Suprapubic skin (tissue), 4 donors: Measurements from ENCODE around the gene SRGAP1. TPM values are rescaled to one million over a fixed set of nuclear protein-coding genes. Genes with fewer than 3 reads are reported as not detected.

ENCODE experiments used
- DNase-seq, 2 donors: peaks; one replicate each; pipeline ENCODE4 v3.0.0-alpha.2; 2019; ENCODE audit warnings: low spot score in 2 of 2
- H3K27ac ChIP-seq: fragments of 200-600 bp; sonication (generic); one replicate; pipeline ENCODE4 v1.5.1; 2019
- H3K27me3 ChIP-seq: fragments of 200-600 bp; sonication (generic); one replicate; pipeline ENCODE4 v1.5.1; 2019
- H3K36me3 ChIP-seq: fragments of 200-600 bp; sonication (generic); one replicate; pipeline ENCODE4 v1.5.1; 2019
- H3K4me1 ChIP-seq: fragments of 200-600 bp; sonication (generic); one replicate; pipeline ENCODE4 v1.5.1; 2019
- H3K4me3 ChIP-seq: fragments of 200-600 bp; sonication (generic); one replicate; pipeline ENCODE4 v1.5.1; 2019; ENCODE audit warnings: mild to moderate bottlenecking
- H3K9me3 ChIP-seq: fragments of 200-600 bp; sonication (generic); one replicate; pipeline ENCODE4 v1.5.1; 2019
- CTCF ChIP-seq, 2 donors: fragments of 200-600 bp in 1 of 2; fragments of 450-650 bp in 1 of 2; sonication (generic) in 1 of 2; IDR thresholded peaks; one replicate each; pipeline ENCODE4 v1.5.1; 2016 to 2019; ENCODE audit warnings: antibody characterized with exemption in 2 of 2, mild to moderate bottlenecking in 1 of 2, moderate library complexity in 1 of 2
- EP300 ChIP-seq: sonication (generic); formaldehyde crosslinking; IDR thresholded peaks from one replicate; pipeline ENCODE4 v1.6.1; 2017; ENCODE audit warnings: antibody characterized with exemption
- POLR2A ChIP-seq, 2 donors: fragments of 450-650 bp; IDR thresholded peaks; one replicate each; pipeline ENCODE4 v1.6.1; 2017; ENCODE audit warnings: antibody characterized with exemption in 2 of 2, mild to moderate bottlenecking in 2 of 2, moderate library complexity in 2 of 2
- POLR2AphosphoS5 ChIP-seq, 3 donors: sonication (generic); formaldehyde crosslinking; IDR thresholded peaks; one replicate each; pipeline ENCODE4 v1.6.1; 2017; ENCODE audit warnings: antibody characterized with exemption in 3 of 3
- WGBS: methylation state at CpG from one replicate; pipeline ENCODE4 v1.1.5; 2018; 5-methylcytosine and 5-hydroxymethylcytosine counted together
- total RNA-seq, 4 donors: library from RNA; depleted of rRNA; stranded (reverse); fragments of >200 nt; gene quantifications; one replicate each; pipeline ENCODE4 v1.1.0, GENCODE V29; 2016

SRGAP1 gene
- total RNA-seq, 4 donors from 2014 or later, result 8.4 to 10.9 (median 9.8) TPM

GRCh38 chr12:63814146-63814772 is 30.2 kb upstream of the SRGAP1 start:
- TF ChIP-seq POLR2A (IDR thresholded peaks at IDR 0.05) (no peak), CTCF (IDR thresholded peaks at IDR 0.05) (no peak), EP300 (no peak), POLR2AphosphoS5 (IDR thresholded peaks at IDR 0.05) (no peak)
- no peak overlapping the region for H3K4me3 ChIP-seq
- H3K4me1 ChIP-seq, result no peaks in the 10 kb centered on the region
- no peak overlapping the region for H3K27ac ChIP-seq
- no peak for DNase-seq
- no peaks in the 10 kb centered on the region for H3K9me3 ChIP-seq
- no peaks in the 10 kb centered on the region for H3K27me3 ChIP-seq
- no peaks in the 10 kb centered on the region for H3K36me3 ChIP-seq
- 81% methylated on average over 4 of the region's 4 CpGs for WGBS

- Histone ChIP-seq H3K4me1 (no peaks in the 10 kb centered on the region), H3K4me3 (no peak overlapping the region), H3K27me3 (peaks cover 2% of the 10 kb centered on the region), H3K36me3 (no peaks in the 10 kb centered on the region), H3K27ac (no peak overlapping the region), H3K9me3 (no peaks in the 10 kb centered on the region)
- DNase-seq, result no peak
- 83% methylated on average over 3 of the region's 3 CpGs for WGBS
- TF ChIP-seq EP300 (no peak), POLR2AphosphoS5 (IDR thresholded peaks at IDR 0.05) (no peak), POLR2A (IDR thresholded peaks at IDR 0.05) (no peak), CTCF (IDR thresholded peaks at IDR 0.05) (no peak)
These were observed 29.0 kb upstream of the SRGAP1 start for GRCh38 chr12:63815482-63815852.

GRCh38 chr12:63816031-63816430 is 28.5 kb upstream of the SRGAP1 start:
- peaks cover 3% of the 10 kb centered on the region for H3K27me3 ChIP-seq
- no peaks in the 10 kb centered on the region for H3K36me3 ChIP-seq
- no peak overlapping the region for H3K27ac ChIP-seq
- no peak for DNase-seq
- TF ChIP-seq POLR2A (IDR thresholded peaks at IDR 0.05) (no peak), POLR2AphosphoS5 (IDR thresholded peaks at IDR 0.05) (no peak), CTCF (IDR thresholded peaks at IDR 0.05) (no peak), EP300 (no peak)
- H3K4me1 ChIP-seq, result no peaks in the 10 kb centered on the region
- H3K4me3 ChIP-seq, result no peak overlapping the region
- WGBS, result 77% methylated on average over 6 of the region's 6 CpGs
- no peaks in the 10 kb centered on the region for H3K9me3 ChIP-seq

- H3K4me1 ChIP-seq, result peaks cover 11% of the 10 kb centered on the region
- peaks cover 3% of the 10 kb centered on the region for H3K27me3 ChIP-seq
- no peaks in the 10 kb centered on the region for H3K9me3 ChIP-seq
- H3K27ac ChIP-seq, result no peak overlapping the region
- H3K4me3 ChIP-seq, result no peak overlapping the region
- no peak for DNase-seq
- WGBS, result 71% methylated on average over 1 of the region's 1 CpG
- TF ChIP-seq CTCF (IDR thresholded peaks at IDR 0.05) (no peak), POLR2AphosphoS5 (IDR thresholded peaks at IDR 0.05) (no peak), POLR2A (IDR thresholded peaks at IDR 0.05) (no peak), EP300 (no peak)
- no peaks in the 10 kb centered on the region for H3K36me3 ChIP-seq
These were observed 24.1 kb upstream of the SRGAP1 start for GRCh38 chr12:63820427-63820826.

- no peak overlapping the region for H3K27ac ChIP-seq
- DNase-seq, result peak in 1 of 2 donors; percentile 66
- 23% methylated on average over 29 of the region's 38 CpGs for WGBS
- H3K4me1 ChIP-seq, result peaks cover 11% of the 10 kb centered on the region
- H3K36me3 ChIP-seq, result no peaks in the 10 kb centered on the region
- H3K4me3 ChIP-seq, result peak overlapping the region; percentile 45
- no peaks in the 10 kb centered on the region for H3K9me3 ChIP-seq
- TF ChIP-seq EP300 (no peak), POLR2AphosphoS5 (IDR thresholded peaks at IDR 0.05) (no peak), POLR2A (IDR thresholded peaks at IDR 0.05) (no peak), CTCF (IDR thresholded peaks at IDR 0.05) (no peak)
- peaks cover 3% of the 10 kb centered on the region for H3K27me3 ChIP-seq
These were observed 22.7 kb upstream of the SRGAP1 start for GRCh38 chr12:63821781-63822251.
